ES-I3 (cell line): Measurements from ENCODE around the gene DPYD.

Experiments used
- H3K36me3 ChIP-seq: 2 replicates; pipeline ENCODE4 v1.6.1; 2013; ENCODE audit warnings: mild to moderate bottlenecking, low read length, control low read depth, moderate library complexity; ENCODE audit not compliant: insufficient read depth
- H3K4me1 ChIP-seq: 2 replicates; pipeline ENCODE4 v1.6.1; 2013; ENCODE audit warnings: mild to moderate bottlenecking, control low read depth, low read length; ENCODE audit not compliant: insufficient read depth
- H3K9ac ChIP-seq: 2 replicates; pipeline ENCODE4 v1.6.1; 2013; ENCODE audit warnings: low read depth, mild to moderate bottlenecking, low read length, moderate library complexity
- H3K9me3 ChIP-seq: 2 replicates; pipeline ENCODE4 v1.6.1; 2013; ENCODE audit warnings: mild to moderate bottlenecking, low read length, moderate library complexity; ENCODE audit not compliant: control insufficient read depth, insufficient read depth

The DPYD gene

DNA sequence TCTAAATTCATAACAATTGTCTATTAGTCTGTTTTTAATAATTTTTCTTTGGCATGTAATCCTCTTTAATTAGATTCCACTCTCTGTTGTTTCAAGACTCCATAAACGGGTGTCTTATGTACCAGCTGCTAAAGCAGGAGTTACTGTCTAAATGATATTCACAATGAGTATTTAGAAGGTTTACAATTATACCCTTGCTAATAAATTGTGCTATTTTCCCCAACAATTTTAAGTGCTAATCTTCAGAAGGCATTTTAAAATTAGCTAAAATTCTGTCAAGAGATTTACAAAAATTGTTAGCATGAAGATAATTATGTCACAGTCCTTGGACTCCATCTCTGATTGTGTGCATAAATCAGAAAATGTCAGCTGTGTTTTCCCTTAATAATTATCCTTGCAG is 83.7 kb downstream of the DPYD start:
- Histone ChIP-seq H3K36me3 (no peaks in the 10 kb centered on the region), H3K4me1 (no peaks in the 10 kb centered on the region), H3K9me3 (no peaks in the 10 kb centered on the region), H3K9ac (no peak overlapping the region)

GRCh38 chr1:97834899-97835298 is 85.9 kb downstream of the DPYD start:
- Histone ChIP-seq H3K9me3 (no peaks in the 10 kb centered on the region), H3K36me3 (no peaks in the 10 kb centered on the region), H3K4me1 (no peaks in the 10 kb centered on the region), H3K9ac (no peak overlapping the region)

DNA sequence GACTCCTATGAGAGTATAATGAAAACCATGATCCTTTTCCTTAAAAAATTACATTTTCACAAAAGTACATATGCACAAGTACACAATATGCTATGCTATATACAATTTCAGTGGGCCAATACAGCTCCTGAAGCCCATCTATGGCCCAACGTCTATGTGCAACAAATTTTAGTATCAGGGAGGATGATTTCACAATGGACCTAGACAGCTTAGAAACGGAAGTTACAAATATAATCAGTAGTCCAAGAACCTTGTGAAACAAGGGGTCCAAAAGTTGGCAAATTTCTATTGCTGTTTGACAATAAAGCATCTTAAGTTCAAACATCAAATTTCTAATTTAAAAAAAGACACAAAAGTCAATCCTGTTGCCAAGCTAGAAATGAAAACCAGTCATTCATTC is 87.0 kb downstream of the DPYD start:
- no peak overlapping the region for H3K9ac ChIP-seq
- no peaks in the 10 kb centered on the region for H3K4me1 ChIP-seq
- no peaks in the 10 kb centered on the region for H3K36me3 ChIP-seq
- H3K9me3 ChIP-seq: no peaks in the 10 kb centered on the region

GRCh38 chr1:97832481-97832880 is 88.4 kb downstream of the DPYD start:
- Histone ChIP-seq H3K36me3 (no peaks in the 10 kb centered on the region), H3K4me1 (no peaks in the 10 kb centered on the region), H3K9me3 (no peaks in the 10 kb centered on the region), H3K9ac (no peak overlapping the region)

- no peaks in the 10 kb centered on the region for H3K36me3 ChIP-seq
- no peaks in the 10 kb centered on the region for H3K9me3 ChIP-seq
- no peak overlapping the region for H3K9ac ChIP-seq
- H3K4me1 ChIP-seq: peaks cover 3% of the 10 kb centered on the region; the same call in 1 of the 2 replicates
Observed at GRCh38 chr1:97827887-97828286, 92.9 kb downstream of the DPYD start.

- H3K36me3 ChIP-seq: no peaks in the 10 kb centered on the region
- no peaks in the 10 kb centered on the region for H3K9me3 ChIP-seq
- H3K9ac ChIP-seq: no peak overlapping the region
- H3K4me1 ChIP-seq: peaks cover 3% of the 10 kb centered on the region; the same call in 1 of the 2 replicates
Observed at GRCh38 chr1:97826820-97827219, 94.0 kb downstream of the DPYD start.

DNA sequence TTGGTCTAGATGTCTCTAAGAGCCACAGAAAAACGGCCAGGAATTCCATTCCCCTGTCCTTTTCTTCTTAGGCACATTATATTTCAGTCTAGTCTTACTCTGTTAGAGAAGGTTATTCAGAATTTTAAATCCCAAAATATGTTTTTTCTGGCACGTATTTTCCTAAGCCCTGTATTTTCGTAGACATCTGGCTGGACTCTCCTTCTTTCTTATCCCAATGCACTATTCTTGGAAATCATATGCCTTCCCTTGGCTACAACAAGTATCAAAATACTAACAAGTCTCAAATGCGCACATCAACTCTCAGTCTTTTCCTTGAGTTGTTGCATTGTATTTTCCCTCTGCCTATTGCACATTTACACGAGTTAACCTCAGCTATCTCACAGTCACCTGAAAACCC is 96.2 kb downstream of the DPYD start:
- no peaks in the 10 kb centered on the region for H3K36me3 ChIP-seq
- H3K4me1 ChIP-seq: peaks cover 3% of the 10 kb centered on the region; the same call in 1 of the 2 replicates
- no peak overlapping the region for H3K9ac ChIP-seq
- H3K9me3 ChIP-seq: no peaks in the 10 kb centered on the region

DNA sequence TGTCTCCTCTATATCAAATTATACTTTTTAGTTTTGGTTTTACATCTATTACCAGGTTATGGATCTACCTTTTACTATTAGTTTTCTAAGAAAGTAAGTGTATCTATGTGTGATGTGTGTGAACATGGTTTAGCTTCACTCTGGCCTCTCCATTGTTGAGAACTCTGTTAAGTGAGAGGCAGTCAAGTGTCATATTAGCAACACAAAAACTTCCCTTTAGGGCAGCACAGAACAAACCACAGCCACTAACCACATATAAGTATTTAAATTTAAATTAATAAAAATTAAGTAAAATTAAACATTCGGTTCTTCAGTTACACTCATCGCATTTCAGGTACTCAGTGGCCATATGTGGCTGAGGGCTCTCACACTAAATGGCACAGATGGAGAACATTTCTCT is 96.6 kb downstream of the DPYD start:
- no peak overlapping the region for H3K9ac ChIP-seq
- no peaks in the 10 kb centered on the region for H3K9me3 ChIP-seq
- H3K36me3 ChIP-seq: no peaks in the 10 kb centered on the region
- H3K4me1 ChIP-seq: peaks cover 3% of the 10 kb centered on the region; the same call in 1 of the 2 replicates

DNA sequence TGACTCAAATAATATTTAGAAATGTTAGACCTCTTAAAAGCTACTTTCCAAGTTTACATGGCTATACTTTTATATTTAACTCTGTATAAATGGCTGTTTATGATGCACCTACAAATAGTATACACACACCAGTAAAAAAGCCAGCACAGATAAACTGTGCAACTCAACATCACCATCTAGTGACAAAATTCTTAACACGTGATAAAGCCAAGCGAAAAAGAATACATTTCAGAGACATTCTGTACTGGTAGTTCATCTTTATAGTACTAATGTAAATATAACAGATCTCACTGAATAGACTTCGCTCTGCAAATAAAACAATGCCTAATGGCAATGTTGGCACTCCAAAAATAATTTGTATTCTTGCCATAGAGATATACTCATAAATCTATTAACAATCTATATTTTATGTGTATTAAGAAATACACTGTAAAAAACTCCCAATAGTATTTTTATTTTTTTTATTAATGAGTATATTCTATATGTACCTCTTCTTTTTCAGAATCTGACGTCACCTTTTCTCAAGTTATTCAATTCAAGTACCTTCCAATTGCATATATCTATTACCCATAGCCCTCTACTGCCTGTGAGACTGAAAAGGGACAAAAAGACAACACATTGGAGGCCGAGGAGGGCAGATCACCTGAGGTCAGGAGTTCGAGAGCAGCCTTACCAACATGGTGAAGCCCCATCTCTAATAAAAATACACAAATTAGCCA is 100.2 kb downstream of the DPYD start:
- Histone ChIP-seq H3K9me3 (no peaks in the 10 kb centered on the region), H3K4me1 (peaks cover 3% of the 10 kb centered on the region; the same call in 1 of the 2 replicates), H3K9ac (no peak overlapping the region), H3K36me3 (no peaks in the 10 kb centered on the region)

DNA sequence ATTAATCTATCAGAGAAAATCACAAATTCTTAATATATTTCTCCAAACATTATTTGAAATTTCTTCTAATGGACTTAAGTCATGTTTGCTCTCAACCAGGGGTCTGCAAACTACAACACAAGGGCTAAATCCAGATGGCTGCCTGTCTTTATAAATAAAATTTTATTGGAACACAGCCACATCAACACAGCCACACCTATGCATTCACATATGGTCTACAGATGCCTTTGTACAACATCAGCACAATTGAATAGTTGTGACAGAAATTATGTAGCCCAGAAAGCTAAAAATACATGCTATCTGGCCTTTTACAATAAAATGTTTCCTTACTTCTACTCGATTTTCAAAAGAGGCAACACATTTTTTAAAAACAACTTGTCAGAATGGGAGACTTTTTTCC is 103.9 kb downstream of the DPYD start:
- Histone ChIP-seq H3K4me1 (no peaks in the 10 kb centered on the region), H3K36me3 (no peaks in the 10 kb centered on the region), H3K9ac (no peak overlapping the region), H3K9me3 (no peaks in the 10 kb centered on the region)

GRCh38 chr1:97814804-97815203 is 106.0 kb downstream of the DPYD start:
- H3K4me1 ChIP-seq: no peaks in the 10 kb centered on the region
- H3K9ac ChIP-seq: no peak overlapping the region
- H3K9me3 ChIP-seq: no peaks in the 10 kb centered on the region
- H3K36me3 ChIP-seq: no peaks in the 10 kb centered on the region

GRCh38 chr1:97814121-97814520 is 106.7 kb downstream of the DPYD start:
- no peaks in the 10 kb centered on the region for H3K9me3 ChIP-seq
- H3K9ac ChIP-seq: no peak overlapping the region
- H3K36me3 ChIP-seq: no peaks in the 10 kb centered on the region; the same call in 1 of the 2 replicates
- H3K4me1 ChIP-seq: no peaks in the 10 kb centered on the region

DNA sequence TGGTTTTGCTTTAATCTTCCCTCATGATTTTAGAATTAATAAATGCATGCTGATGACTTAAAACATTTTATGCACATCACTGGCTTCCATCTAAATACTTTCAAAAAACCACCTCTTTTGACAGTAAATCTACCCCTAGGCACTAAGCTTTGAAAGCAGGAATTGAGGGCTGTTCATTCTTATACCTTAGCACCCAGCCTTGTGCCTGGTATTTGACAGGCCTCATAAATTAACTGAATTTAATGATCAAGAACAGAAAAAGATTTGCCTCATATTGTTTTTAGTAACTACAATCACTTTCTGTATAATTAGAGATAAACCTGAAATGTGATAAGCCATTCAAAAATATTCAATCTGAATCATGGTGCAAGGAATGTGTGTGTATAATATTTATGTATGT is 108.8 kb downstream of the DPYD start:
- H3K4me1 ChIP-seq: no peaks in the 10 kb centered on the region
- no peaks in the 10 kb centered on the region; the same call in 1 of the 2 replicates for H3K36me3 ChIP-seq
- H3K9me3 ChIP-seq: no peaks in the 10 kb centered on the region
- no peak overlapping the region for H3K9ac ChIP-seq

GRCh38 chr1:97806996-97807520 is 113.8 kb downstream of the DPYD start:
- Histone ChIP-seq H3K36me3 (no peaks in the 10 kb centered on the region; the same call in 1 of the 2 replicates), H3K9me3 (no peaks in the 10 kb centered on the region), H3K9ac (no peak overlapping the region), H3K4me1 (no peaks in the 10 kb centered on the region)

DNA sequence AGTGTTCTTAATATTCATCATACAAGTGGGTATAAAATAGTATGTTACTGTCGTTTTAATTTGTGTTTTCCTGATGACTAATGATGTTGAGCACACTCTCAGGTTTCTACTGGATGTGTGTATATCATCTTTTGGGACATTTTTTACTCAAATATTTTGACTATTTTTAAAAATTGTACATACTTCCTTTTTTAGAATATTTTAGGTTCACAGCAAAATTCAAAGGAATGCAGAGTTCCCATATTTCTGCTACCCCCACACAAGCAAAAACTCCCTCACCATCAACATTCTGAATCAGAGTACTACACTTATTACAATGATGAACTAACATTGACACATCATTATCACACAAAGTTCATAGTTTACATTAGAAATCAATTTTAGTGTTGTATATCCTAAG is 114.5 kb downstream of the DPYD start:
- Histone ChIP-seq H3K4me1 (no peaks in the 10 kb centered on the region), H3K36me3 (no peaks in the 10 kb centered on the region; the same call in 1 of the 2 replicates), H3K9ac (no peak overlapping the region), H3K9me3 (no peaks in the 10 kb centered on the region)
